Measurements from ENCODE around the gene ZCWPW2. TPM values are rescaled to one million over a fixed set of nuclear protein-coding genes. Genes with fewer than 3 reads are reported as not detected.
A peak's percentile ranks its signal among the peaks of the same experiment; 100 is the strongest.

ZCWPW2 gene
- total RNA-seq (2014; rRNA removed; shearing (Covaris generic); ENCODE audit: low replicate concordance) = not detected in 2 replicates

GRCh38 chr3:28348629-28349468 lies at the start of gene ZCWPW2, which contains the start of gene AZI2:
Gene ZCWPW2 (plus strand): TSS chr3:28348721. CDS start chr3:28413069, 64,348 bp downstream.
Gene AZI2 (minus strand): TSS chr3:28348824. CDS start chr3:28340617, 8,207 bp downstream.
- peak; percentile 89 for DNase-seq (ENCODE audit: low read depth)
- in situ Hi-C loops (cut with HindIII; ENCODE audit: low pct_unique_long_range_greater_than_20kb, low sequenced_read_pairs) = no loop called here

GRCh38 chr3:28299705-28300104 lies 48.8 kb upstream of the ZCWPW2 start:
- in situ Hi-C loops (cut with HindIII; ENCODE audit: low pct_unique_long_range_greater_than_20kb, low sequenced_read_pairs) = no loop called here
- no peak for DNase-seq (ENCODE audit: low read depth)

- in situ Hi-C loops (cut with HindIII; ENCODE audit: low pct_unique_long_range_greater_than_20kb, low sequenced_read_pairs) = no loop called here
- DNase-seq (ENCODE audit: low read depth) = no peak
Observed at GRCh38 chr3:28300345-28300962, 48.1 kb upstream of the ZCWPW2 start.

GRCh38 chr3:28301688-28302087 lies 46.8 kb upstream of the ZCWPW2 start:
- in situ Hi-C loops (cut with HindIII; ENCODE audit: low pct_unique_long_range_greater_than_20kb, low sequenced_read_pairs) = no loop called here
- DNase-seq (ENCODE audit: low read depth) = peak; percentile 16

GRCh38 chr3:28308196-28308595 lies 40.3 kb upstream of the ZCWPW2 start:
- DNase-seq (ENCODE audit: low read depth) = no peak
- in situ Hi-C loops (cut with HindIII; ENCODE audit: low pct_unique_long_range_greater_than_20kb, low sequenced_read_pairs) = no loop called here

GRCh38 chr3:28315711-28316110 lies 32.8 kb upstream of the ZCWPW2 start:
- DNase-seq (ENCODE audit: low read depth) = no peak
- in situ Hi-C loops (cut with HindIII; ENCODE audit: low pct_unique_long_range_greater_than_20kb, low sequenced_read_pairs) = no loop called here

GRCh38 chr3:28316226-28316625 lies 32.3 kb upstream of the ZCWPW2 start:
- DNase-seq (ENCODE audit: low read depth) = no peak
- in situ Hi-C loops (cut with HindIII; ENCODE audit: low pct_unique_long_range_greater_than_20kb, low sequenced_read_pairs) = no loop called here

GRCh38 chr3:28317438-28318022 lies 31.0 kb upstream of the ZCWPW2 start:
- DNase-seq (ENCODE audit: low read depth) = no peak
- in situ Hi-C loops (cut with HindIII; ENCODE audit: low pct_unique_long_range_greater_than_20kb, low sequenced_read_pairs) = no loop called here

GRCh38 chr3:28320981-28321380 lies 27.5 kb upstream of the ZCWPW2 start:
- in situ Hi-C loops (cut with HindIII; ENCODE audit: low pct_unique_long_range_greater_than_20kb, low sequenced_read_pairs) = no loop called here
- no peak for DNase-seq (ENCODE audit: low read depth)

GRCh38 chr3:28322464-28322863 lies 26.1 kb upstream of the ZCWPW2 start:
- in situ Hi-C loops (cut with HindIII; ENCODE audit: low pct_unique_long_range_greater_than_20kb, low sequenced_read_pairs) = no loop called here
- DNase-seq (ENCODE audit: low read depth) = no peak

GRCh38 chr3:28326458-28326926 lies 22.0 kb upstream of the ZCWPW2 start:
- DNase-seq (ENCODE audit: low read depth) = no peak
- in situ Hi-C loops (cut with HindIII; ENCODE audit: low pct_unique_long_range_greater_than_20kb, low sequenced_read_pairs) = no loop called here

- DNase-seq (ENCODE audit: low read depth) = peak; percentile 8
- in situ Hi-C loops (cut with HindIII; ENCODE audit: low pct_unique_long_range_greater_than_20kb, low sequenced_read_pairs) = no loop called here
Observed at GRCh38 chr3:28328188-28329151, 20.1 kb upstream of the ZCWPW2 start.

- in situ Hi-C loops (cut with HindIII; ENCODE audit: low pct_unique_long_range_greater_than_20kb, low sequenced_read_pairs) = no loop called here
Observed at GRCh38 chr3:28334552-28334951, 14.0 kb upstream of the ZCWPW2 start.

GRCh38 chr3:28335246-28335645 lies 13.3 kb upstream of the ZCWPW2 start:
- no peak for DNase-seq (ENCODE audit: low read depth)
- in situ Hi-C loops (cut with HindIII; ENCODE audit: low pct_unique_long_range_greater_than_20kb, low sequenced_read_pairs) = no loop called here

More at GRCh38 chr3:28334552-28334951, 14.0 kb upstream of the ZCWPW2 start:
- no peak for DNase-seq (ENCODE audit: low read depth)

- in situ Hi-C loops (cut with HindIII; ENCODE audit: low pct_unique_long_range_greater_than_20kb, low sequenced_read_pairs) = no loop called here
- no peak for DNase-seq (ENCODE audit: low read depth)
Observed at GRCh38 chr3:28337230-28337629, 11.3 kb upstream of the ZCWPW2 start.

GRCh38 chr3:28343144-28343543 lies 5.4 kb upstream of the ZCWPW2 start:
- in situ Hi-C loops (cut with HindIII; ENCODE audit: low pct_unique_long_range_greater_than_20kb, low sequenced_read_pairs) = no loop called here
- DNase-seq (ENCODE audit: low read depth) = no peak

GRCh38 chr3:28345690-28346089 lies 2.8 kb upstream of the ZCWPW2 start:
- in situ Hi-C loops (cut with HindIII; ENCODE audit: low pct_unique_long_range_greater_than_20kb, low sequenced_read_pairs) = no loop called here
- no peak for DNase-seq (ENCODE audit: low read depth)
